ENCODE data around the gene NRDC. TPM values are rescaled to one million over a fixed set of nuclear protein-coding genes. Genes with fewer than 3 reads are reported as not detected.

The NRDC gene
- total RNA-seq, 3 donors from 2014 or later, result 90.6 to 103 (median 97.5) TPM

DNA sequence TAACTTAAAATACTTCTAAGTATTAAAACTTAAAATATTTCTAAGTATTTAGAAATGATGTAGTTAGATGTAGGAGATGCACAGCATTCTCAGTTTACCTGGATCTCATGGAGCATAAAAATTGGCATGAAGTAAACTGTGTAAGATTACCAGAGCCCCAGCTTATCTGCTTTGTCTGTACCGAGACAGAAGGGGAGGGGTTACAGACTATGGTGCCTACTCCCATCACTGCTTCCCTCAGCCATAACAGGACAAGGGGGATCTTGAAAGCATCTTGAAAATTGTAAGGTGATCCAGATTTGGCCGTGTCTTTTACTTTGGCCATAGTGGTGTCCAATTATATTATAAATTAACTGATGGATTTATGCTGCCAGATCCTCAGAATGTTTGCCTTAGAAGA, 18.8 kb downstream of the NRDC start:
- TF ChIP-seq POLR2AphosphoS5 (IDR thresholded peaks at IDR 0.05) (no peak), POLR2A (IDR thresholded peaks at IDR 0.05) (no peak)
- TF ChIP-seq, protein P1, sequence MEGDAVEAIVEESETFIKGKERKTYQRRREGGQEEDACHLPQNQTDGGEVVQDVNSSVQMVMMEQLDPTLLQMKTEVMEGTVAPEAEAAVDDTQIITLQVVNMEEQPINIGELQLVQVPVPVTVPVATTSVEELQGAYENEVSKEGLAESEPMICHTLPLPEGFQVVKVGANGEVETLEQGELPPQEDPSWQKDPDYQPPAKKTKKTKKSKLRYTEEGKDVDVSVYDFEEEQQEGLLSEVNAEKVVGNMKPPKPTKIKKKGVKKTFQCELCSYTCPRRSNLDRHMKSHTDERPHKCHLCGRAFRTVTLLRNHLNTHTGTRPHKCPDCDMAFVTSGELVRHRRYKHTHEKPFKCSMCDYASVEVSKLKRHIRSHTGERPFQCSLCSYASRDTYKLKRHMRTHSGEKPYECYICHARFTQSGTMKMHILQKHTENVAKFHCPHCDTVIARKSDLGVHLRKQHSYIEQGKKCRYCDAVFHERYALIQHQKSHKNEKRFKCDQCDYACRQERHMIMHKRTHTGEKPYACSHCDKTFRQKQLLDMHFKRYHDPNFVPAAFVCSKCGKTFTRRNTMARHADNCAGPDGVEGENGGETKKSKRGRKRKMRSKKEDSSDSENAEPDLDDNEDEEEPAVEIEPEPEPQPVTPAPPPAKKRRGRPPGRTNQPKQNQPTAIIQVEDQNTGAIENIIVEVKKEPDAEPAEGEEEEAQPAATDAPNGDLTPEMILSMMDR (IDR thresholded peaks at IDR 0.05), result no peak
- DNase-seq (ENCODE audit: low spot score in 2 of 2), result no peak
- Histone ChIP-seq H3K4me3 (no peak overlapping the region), H3K4me1 (no peaks in the 10 kb centered on the region), H3K36me3 (no peaks in the 10 kb centered on the region), H3K27me3 (no peaks in the 10 kb centered on the region), H3K27ac (no peak overlapping the region), H3K9me3 (no peaks in the 10 kb centered on the region)
- intact Hi-C loops (cut with DNase I; ENCODE audit: low total_unique reads), result loop anchor here (5.0 kb wide), 1 partner anchor 688 kb away; no protein-coding TSS in a partner anchor

DNA sequence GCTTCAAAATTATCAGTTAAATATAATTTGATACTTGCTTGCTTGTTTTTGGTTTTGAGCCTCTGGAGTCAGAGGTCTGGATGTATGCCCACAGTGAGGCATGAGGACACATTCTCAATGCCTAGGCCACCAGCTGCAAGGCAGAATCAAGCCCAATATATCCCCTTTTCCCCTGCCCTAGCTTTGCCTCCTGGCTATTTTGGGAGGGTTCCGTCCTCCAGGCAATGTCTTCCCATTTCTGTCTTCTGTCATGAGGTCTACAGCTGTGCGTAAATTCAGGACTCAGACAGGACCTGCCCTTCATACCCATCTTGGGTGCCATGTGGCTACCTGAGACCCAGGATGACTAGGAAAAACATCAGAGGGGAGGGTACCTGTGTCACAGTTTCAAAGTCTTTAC, 19.2 kb downstream of the NRDC start:
- intact Hi-C loops (cut with DNase I; ENCODE audit: low total_unique reads), result loop anchor here (5.0 kb wide), 1 partner anchor 688 kb away; no protein-coding TSS in a partner anchor
- TF ChIP-seq POLR2A (IDR thresholded peaks at IDR 0.05) (no peak), POLR2AphosphoS5 (IDR thresholded peaks at IDR 0.05) (no peak)
- TF ChIP-seq, protein P1 (IDR thresholded peaks at IDR 0.05), result no peak

DNA sequence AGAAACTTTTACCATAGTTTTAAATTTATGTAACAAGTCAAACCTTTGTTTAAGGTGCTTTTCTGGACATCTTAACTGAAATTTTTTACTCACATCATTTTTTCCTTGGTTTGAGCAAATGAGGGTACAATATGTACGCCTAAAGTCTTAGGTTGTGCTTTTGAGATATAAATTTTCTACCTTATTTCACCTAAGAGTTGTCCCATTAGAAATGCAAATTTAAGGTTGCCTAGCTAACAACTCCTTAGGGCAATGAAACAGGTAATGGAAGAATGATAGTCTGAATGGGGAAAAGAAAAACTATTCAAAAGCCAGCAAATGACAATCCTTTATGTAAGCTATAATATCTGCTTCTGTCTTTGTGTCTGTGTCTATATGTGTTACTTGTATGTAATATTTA, 19.6 kb downstream of the NRDC start:
- H3K9me3 ChIP-seq, result no peaks in the 10 kb centered on the region
- no peak for TF ChIP-seq POLR2AphosphoS5 (IDR thresholded peaks at IDR 0.05)
- intact Hi-C loops (cut with DNase I; ENCODE audit: low total_unique reads), result loop anchor here (5.0 kb wide), 1 partner anchor 688 kb away; no protein-coding TSS in a partner anchor
- H3K4me1 ChIP-seq, result no peaks in the 10 kb centered on the region
- no peak overlapping the region for H3K4me3 ChIP-seq
- no peak overlapping the region for H3K27ac ChIP-seq
- H3K36me3 ChIP-seq, result no peaks in the 10 kb centered on the region
- H3K27me3 ChIP-seq, result no peaks in the 10 kb centered on the region
- no peak for DNase-seq (ENCODE audit: low spot score in 2 of 2)

More for the DNA sequence above, 19.2 kb downstream of the NRDC start:
- no peaks in the 10 kb centered on the region for H3K36me3 ChIP-seq
- no peaks in the 10 kb centered on the region for H3K27me3 ChIP-seq
- H3K9me3 ChIP-seq, result no peaks in the 10 kb centered on the region
- no peak for DNase-seq (ENCODE audit: low spot score in 2 of 2)
- no peak overlapping the region for H3K27ac ChIP-seq
- H3K4me1 ChIP-seq, result no peaks in the 10 kb centered on the region
- no peak overlapping the region for H3K4me3 ChIP-seq

DNA sequence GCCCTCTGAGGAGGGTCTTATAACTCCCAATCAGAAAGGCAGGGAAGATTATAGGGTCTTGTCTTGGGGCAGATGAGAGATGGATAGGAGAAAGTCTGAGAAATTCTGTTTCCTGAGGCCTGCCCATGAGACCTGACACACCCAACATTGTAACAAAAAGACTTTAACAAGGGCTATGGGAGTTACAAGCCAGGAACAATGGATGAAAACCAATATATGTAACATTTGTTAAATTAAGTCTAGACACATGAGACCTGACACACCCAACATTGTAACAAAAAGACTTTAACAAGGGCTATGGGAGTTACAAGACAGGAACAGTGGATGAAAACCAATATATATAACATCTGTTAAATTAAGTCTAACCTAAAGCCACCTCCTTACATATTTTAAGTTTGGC, 21.8 kb downstream of the NRDC start:
- no peak overlapping the region for H3K4me3 ChIP-seq

DNA sequence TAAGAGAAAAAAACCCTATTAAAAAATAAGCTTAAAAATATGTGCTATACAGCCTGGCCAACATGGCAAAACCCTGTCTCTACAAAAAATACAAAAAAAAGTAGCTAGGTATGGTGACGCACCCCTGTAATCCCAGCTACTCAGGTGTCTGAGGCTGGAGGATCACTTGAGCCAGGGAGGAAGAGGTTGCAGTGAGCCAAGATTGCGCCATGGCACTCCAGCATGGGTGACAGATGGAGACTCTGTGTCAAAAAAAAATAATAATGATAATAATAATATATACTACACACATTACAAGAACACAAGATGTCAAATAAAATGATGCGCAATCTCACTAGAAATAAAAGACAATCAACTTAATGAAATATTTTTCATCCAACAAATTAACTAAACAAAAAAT, 22.9 kb downstream of the NRDC start:
- no peaks in the 10 kb centered on the region for H3K36me3 ChIP-seq
- intact Hi-C loops (cut with DNase I; ENCODE audit: low total_unique reads), result loop anchor here (5.0 kb wide), 1 partner anchor 692 kb away; no protein-coding TSS in a partner anchor
- no peak overlapping the region for H3K27ac ChIP-seq
- H3K27me3 ChIP-seq, result no peaks in the 10 kb centered on the region
- DNase-seq (ENCODE audit: low spot score in 2 of 2), result no peak
- H3K4me1 ChIP-seq, result no peaks in the 10 kb centered on the region
- TF ChIP-seq, protein P1 (IDR thresholded peaks at IDR 0.05), result no peak
- no peak for TF ChIP-seq POLR2A (IDR thresholded peaks at IDR 0.05)
- TF ChIP-seq POLR2AphosphoS5 (IDR thresholded peaks at IDR 0.05), result no peak
- H3K9me3 ChIP-seq, result no peaks in the 10 kb centered on the region
- no peak overlapping the region for H3K4me3 ChIP-seq

More for the DNA sequence above, 21.8 kb downstream of the NRDC start:
- H3K4me1 ChIP-seq, result no peaks in the 10 kb centered on the region
- no peak for TF ChIP-seq POLR2AphosphoS5 (IDR thresholded peaks at IDR 0.05)
- no peak for TF ChIP-seq POLR2A (IDR thresholded peaks at IDR 0.05)
- TF ChIP-seq, protein P1 (IDR thresholded peaks at IDR 0.05), result no peak
- no peaks in the 10 kb centered on the region for H3K9me3 ChIP-seq
- H3K27me3 ChIP-seq, result no peaks in the 10 kb centered on the region
- H3K27ac ChIP-seq, result no peak overlapping the region
- intact Hi-C loops (cut with DNase I; ENCODE audit: low total_unique reads), result loop anchor here (5.0 kb wide), 1 partner anchor 691 kb away; no protein-coding TSS in a partner anchor
- no peak for DNase-seq (ENCODE audit: low spot score in 2 of 2)
- no peaks in the 10 kb centered on the region for H3K36me3 ChIP-seq
